ENCODE data around the gene AFDN.

Gene AFDN

DNA sequence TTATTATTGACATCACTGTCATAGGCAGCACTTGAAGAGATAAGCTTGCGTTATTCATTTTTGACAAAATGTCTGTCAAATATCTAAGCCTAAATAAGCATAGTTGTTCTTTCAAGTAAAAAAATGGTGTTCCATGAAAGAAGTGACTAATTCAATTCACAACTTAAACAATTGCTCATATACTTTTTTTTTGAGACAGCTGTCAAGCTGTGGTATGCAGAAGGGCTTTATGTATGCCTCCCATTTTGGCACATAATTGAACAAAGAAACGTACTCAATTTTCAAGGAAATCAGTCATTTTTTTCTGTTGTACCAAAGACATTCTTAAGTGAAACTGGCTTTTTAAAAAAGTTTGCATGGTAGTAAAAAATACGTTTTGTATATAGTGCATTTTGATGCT lies 8.5 kb downstream of the AFDN start:
- TF ChIP-seq CTCF (IDR thresholded peaks at IDR 0.05; ENCODE audit: control insufficient read depth, extremely low read depth, insufficient read depth): no peak
- DNase-seq (ENCODE audit: low read depth): no peak
- no peak overlapping the region for H3K4me3 ChIP-seq (ENCODE audit: low read depth, low read length)

GRCh38 chr6:167836721-167837120 lies 10.0 kb downstream of the AFDN start:
- H3K4me3 ChIP-seq (ENCODE audit: low read depth, low read length): no peak overlapping the region
- DNase-seq (ENCODE audit: low read depth): no peak
- TF ChIP-seq CTCF (IDR thresholded peaks at IDR 0.05; ENCODE audit: control insufficient read depth, extremely low read depth, insufficient read depth): no peak

DNA sequence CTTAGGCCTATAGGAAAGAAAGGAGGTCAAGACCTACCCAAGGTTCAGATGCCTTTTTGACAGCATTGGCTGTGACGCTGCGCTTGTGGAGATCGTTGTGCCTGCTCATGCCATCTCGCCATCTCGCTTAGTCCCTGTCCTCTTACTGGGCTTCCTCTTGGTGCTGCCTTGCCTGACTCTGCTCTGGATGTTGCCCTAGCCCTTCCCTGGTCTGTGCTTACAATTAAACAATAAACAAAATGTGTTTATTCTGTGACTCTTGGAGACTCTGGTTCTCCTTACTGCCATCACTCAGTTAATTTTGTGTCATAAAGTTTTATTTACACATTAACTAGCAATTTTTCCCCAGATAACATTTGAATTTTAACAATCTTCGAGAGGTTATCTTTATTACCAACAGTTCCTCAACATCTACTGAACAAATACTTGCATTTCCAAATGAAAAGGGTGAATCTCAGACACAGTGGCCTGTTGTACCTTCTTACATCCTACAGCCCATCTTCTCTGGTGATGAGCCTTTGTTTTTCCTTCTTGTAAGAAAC lies 11.6 kb downstream of the AFDN start:
- TF ChIP-seq CTCF (IDR thresholded peaks at IDR 0.05; ENCODE audit: control insufficient read depth, extremely low read depth, insufficient read depth): no peak
- H3K4me3 ChIP-seq (ENCODE audit: low read depth, low read length): no peak overlapping the region
- DNase-seq (ENCODE audit: low read depth): no peak

- H3K4me3 ChIP-seq (ENCODE audit: low read depth, low read length): no peak overlapping the region
- no peak for TF ChIP-seq CTCF (IDR thresholded peaks at IDR 0.05; ENCODE audit: control insufficient read depth, extremely low read depth, insufficient read depth)
- DNase-seq (ENCODE audit: low read depth): no peak
These were observed 12.6 kb downstream of the AFDN start for GRCh38 chr6:167839343-167839742.

DNA sequence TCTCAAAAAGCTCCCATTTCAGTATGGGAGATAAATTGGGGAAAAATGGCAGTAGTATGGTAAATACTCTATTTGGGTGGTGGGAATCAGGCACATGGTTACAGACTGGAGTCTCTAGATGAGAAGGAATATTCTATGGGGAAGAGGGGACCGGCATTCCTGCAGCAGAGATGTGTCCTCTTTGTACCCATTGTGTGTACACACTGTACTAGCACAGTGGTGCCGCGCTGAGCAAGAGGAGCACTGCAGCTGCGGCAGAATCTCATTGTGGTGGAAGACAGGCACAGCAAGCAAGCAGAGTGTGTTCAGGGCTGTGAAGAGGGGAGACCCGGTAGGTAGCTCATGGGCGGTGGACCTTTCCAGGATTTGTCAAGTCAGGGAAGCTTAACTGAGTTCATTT lies 13.0 kb downstream of the AFDN start:
- DNase-seq (ENCODE audit: low read depth): no peak
- TF ChIP-seq CTCF (IDR thresholded peaks at IDR 0.05; ENCODE audit: control insufficient read depth, extremely low read depth, insufficient read depth): no peak
- no peak overlapping the region for H3K4me3 ChIP-seq (ENCODE audit: low read depth, low read length)

DNA sequence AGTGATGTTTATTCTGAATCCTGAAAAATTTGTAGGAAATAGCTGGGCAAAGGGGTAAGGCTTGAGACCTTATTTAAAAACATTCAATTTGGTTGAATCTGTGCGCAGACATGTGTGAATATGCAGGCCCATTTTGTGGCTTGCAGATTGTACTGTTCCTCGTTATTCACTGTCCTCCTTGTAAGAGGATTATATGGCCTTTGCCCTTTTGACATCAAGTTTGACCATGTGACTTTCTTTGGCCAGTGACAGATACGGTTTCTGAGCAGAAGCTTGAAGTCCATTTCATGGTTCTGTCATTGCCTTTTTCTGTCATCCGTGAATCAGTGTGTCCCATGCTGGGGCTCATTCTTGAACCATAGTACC lies 13.4 kb downstream of the AFDN start:
- no peak overlapping the region for H3K4me3 ChIP-seq (ENCODE audit: low read depth, low read length)
- no peak for TF ChIP-seq CTCF (IDR thresholded peaks at IDR 0.05; ENCODE audit: control insufficient read depth, extremely low read depth, insufficient read depth)
- DNase-seq (ENCODE audit: low read depth): no peak

- no peak overlapping the region for H3K4me3 ChIP-seq (ENCODE audit: low read depth, low read length)
- TF ChIP-seq CTCF (IDR thresholded peaks at IDR 0.05; ENCODE audit: control insufficient read depth, extremely low read depth, insufficient read depth): no peak
- DNase-seq (ENCODE audit: low read depth): no peak
These were observed 13.9 kb downstream of the AFDN start for GRCh38 chr6:167840526-167841179.
